Subcutaneous adipose tissue (tissue), 4 donors: ENCODE results near the gene PATJ. TPM values are rescaled to one million over a fixed set of nuclear protein-coding genes. Genes with fewer than 3 reads are reported as not detected.

ENCODE experiments used
- total RNA-seq, 4 donors: library from RNA; depleted of rRNA; stranded (reverse); fragments of >200 nt; gene quantifications; one replicate each; pipeline ENCODE4 v1.1.0, GENCODE V29; 2016
- TF ChIP-seq, protein P1 (sequence below): fragments of 450-650 bp; IDR thresholded peaks from one replicate; pipeline ENCODE4 v1.5.1; 2016; ENCODE audit warnings: low read depth, mild to moderate bottlenecking, control low read depth, antibody characterized with exemption, moderate library complexity

The PATJ gene
- total RNA-seq, 4 donors from 2014 or later, result 12.2 to 21.6 (median 19.1) TPM

DNA sequence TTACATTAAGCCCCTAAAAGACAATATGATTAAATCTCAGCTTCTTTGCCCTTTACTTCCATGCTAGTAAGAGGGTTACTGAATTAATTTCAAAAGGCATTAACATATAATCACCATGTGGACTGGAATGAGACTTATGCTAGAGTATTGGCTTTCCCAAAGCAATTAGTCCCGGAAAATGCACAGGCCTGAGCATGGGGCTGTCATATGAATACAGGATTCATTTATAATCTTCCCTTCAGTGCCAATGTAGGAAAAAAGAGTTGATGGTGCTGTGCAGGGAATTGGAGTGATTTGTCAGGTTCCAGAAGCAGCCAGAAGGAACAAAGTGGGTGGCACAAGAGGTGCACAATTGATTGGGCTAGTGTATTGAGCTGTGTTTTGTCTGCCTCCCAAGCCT is 253.4 kb downstream of the PATJ start:
- TF ChIP-seq, protein P1, sequence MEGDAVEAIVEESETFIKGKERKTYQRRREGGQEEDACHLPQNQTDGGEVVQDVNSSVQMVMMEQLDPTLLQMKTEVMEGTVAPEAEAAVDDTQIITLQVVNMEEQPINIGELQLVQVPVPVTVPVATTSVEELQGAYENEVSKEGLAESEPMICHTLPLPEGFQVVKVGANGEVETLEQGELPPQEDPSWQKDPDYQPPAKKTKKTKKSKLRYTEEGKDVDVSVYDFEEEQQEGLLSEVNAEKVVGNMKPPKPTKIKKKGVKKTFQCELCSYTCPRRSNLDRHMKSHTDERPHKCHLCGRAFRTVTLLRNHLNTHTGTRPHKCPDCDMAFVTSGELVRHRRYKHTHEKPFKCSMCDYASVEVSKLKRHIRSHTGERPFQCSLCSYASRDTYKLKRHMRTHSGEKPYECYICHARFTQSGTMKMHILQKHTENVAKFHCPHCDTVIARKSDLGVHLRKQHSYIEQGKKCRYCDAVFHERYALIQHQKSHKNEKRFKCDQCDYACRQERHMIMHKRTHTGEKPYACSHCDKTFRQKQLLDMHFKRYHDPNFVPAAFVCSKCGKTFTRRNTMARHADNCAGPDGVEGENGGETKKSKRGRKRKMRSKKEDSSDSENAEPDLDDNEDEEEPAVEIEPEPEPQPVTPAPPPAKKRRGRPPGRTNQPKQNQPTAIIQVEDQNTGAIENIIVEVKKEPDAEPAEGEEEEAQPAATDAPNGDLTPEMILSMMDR, result no peak

GRCh38 chr1:61997123-61997522 is 254.8 kb downstream of the PATJ start:
- TF ChIP-seq, protein P1, result no peak

GRCh38 chr1:62003777-62004176 is 261.5 kb downstream of the PATJ start:
- TF ChIP-seq, protein P1, result no peak

- TF ChIP-seq, protein P1, result no peak
Measured at GRCh38 chr1:62006690-62007089, 264.4 kb downstream of the PATJ start.

GRCh38 chr1:62011006-62011405 is 268.7 kb downstream of the PATJ start:
- TF ChIP-seq, protein P1, result no peak

- TF ChIP-seq, protein P1, result no peak
Measured at GRCh38 chr1:62012095-62012494, 269.8 kb downstream of the PATJ start.

DNA sequence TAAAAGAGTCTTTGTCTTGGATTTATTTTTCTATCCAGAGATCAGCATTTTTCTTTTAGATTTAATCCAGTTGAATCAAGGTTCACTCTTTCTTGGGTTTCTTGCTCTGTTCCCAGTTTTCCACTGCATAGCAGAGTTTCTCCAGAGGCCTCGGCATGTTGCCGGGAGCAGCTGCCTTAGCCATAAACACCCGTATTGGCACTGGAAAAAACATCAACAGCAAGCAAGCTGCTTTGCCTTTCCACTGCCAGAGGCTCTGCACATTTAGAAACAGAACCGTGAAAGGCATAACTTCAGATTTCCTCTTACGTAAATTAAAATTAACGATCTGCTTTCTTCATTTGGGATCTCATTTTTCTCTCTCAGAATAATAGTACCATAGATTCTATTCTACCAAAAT is 270.6 kb downstream of the PATJ start:
- TF ChIP-seq, protein P1, result no peak
